Activated effector memory CD4-positive, alpha-beta T cell treated with anti-CD3 and anti-CD28 coated beads, Interleukin-2, amount 50 U/mL, for 16 hours (primary cell): Measurements from ENCODE around the gene HACL1.

ENCODE experiments used
- DNase-seq: peaks from one replicate; pipeline ENCODE4 v3.0.0-alpha.2; 2020

Gene HACL1

DNA sequence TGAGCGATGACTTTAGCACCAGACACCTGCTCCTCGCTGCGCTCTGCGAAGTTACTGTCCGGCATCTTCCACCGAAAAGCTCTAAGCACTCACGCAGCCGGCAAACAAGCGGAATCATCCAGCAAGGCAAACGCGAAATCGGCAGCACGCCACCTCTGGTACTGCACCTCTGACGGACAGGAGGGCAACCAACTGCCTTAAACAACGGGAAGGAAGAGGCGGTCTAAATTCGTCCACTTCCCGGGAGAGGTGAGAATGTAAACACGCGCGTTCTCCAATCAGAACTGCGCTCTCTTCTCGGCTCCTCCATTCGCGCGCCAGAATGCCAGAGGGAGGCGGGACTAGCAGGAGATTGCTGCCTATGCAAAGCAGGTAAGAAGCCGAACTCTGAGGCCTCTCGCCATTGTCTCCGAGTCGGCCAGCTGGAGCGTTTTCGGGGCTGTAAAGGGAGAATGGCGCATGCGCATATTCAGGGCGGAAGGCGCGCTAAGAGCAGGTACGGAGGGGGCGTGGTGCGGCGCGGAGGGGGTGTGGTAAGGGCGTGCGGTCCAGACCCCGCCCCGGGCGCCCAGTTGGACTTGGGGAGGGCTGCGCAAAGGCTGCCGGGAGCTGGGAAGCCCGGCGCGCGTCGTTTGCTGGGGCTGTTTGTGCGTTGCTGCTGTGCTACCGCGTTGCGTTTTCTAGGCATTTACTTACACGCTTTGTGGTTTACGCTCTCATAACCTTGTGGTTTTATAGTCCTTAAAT is at the start of gene HACL1, which contains the start of gene BTD:
TSS of gene HACL1 (minus strand) at position 171 of the 747 bp plus-strand sequence. CDS start at position 65, 106 bp downstream.
TSS of gene BTD (plus strand) at position 347 of the 747 bp plus-strand sequence. CDS start 33,695 bp downstream, outside the sequence.
- DNase-seq: peak; percentile 99

DNA sequence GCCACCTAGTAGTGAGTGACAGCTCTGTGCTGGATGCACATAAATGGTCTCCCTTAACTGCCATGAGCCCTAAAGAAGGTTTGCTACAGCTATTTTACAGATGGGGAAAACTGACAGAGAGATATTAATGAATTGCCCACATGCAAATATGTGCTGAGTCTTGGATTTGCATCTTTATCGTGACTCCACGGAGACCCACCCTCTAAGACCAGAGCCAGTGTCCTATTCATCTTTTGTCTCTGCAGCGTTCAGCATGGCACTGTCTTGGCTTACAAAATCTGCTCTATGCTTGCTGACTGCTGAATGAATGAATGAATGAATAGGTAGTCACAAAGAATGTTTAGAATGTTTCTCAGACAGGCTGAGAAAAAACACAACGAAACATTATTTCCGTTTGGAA is 48.5 kb upstream of the HACL1 start:
- DNase-seq: no peak

DNA sequence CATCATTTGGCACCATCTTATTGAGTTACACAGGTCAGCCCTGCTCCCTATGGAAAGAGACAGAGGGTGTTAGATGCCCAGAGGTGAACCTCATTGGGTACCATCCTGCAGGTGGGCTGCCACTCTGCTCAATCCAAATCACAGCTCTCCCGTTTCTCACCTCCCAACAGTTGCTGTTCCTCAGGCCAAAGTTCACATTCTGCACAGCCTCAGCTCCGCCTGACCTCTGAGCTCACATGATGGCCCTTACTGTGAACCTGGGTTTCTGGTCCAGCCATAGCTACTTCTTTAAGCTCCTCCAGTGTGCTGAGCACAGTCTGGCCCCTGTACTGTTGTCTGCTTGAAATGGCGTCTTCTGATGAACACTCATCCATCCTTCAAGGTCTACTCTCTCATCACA is 48.0 kb upstream of the HACL1 start:
- DNase-seq: no peak

DNA sequence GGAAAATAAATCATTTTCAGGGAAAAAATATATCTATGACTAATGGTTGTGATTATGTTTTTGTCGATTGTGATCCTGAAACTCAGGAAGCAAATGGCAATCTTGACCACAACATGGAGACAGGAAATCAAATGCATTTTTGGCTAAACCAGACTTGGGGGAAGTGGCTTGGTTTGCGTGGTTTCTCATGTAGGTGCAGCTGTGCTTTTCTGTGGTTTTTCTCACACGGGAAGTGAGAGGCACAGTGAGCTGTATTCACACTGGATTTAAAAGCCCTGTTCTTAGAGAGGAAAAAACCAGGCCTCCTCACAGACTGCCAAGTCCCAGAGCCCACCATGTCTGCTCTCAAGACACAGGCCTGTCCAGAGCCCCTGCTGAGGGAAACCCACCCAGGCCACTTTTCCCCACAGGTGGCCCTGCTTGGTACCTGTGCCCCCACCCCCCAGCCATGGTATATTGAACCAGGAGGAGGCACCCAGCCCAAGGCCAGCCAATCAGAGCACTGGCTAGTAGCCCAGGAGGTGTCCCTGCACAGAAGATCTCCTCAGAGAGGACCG is 46.3 kb upstream of the HACL1 start:
- peak; percentile 79 for DNase-seq

DNA sequence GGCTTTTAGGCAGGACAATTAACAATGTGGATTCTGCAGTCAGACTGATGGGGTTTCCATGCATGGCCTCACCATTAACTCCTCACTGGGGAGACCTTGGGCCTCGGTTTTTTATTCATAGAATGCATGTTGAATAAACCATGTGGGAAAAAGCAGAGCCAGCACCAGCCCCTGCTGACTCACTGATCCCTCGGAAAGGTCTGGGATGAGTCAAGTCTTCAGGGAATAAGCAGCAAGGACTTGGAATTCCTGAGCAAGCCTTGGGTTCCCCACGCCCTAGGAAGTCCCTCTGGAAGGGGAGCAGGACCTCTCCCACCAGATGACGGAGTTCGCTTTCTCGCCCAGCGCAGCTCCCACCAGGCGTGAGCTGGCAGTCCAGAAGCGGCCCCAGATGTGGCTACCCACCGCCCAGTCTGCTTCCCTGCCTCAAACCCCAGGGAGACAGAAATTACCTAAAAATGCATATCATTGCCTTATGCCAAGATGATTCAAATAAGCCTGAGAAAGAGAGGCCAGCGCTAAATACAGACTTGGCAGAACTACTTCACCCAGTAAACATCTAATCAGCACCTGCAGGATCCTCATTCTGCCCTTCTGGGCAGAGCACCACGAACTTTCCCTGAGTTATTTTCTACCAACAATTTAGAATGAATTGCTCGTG is 45.6 kb upstream of the HACL1 start:
- DNase-seq: no peak

DNA sequence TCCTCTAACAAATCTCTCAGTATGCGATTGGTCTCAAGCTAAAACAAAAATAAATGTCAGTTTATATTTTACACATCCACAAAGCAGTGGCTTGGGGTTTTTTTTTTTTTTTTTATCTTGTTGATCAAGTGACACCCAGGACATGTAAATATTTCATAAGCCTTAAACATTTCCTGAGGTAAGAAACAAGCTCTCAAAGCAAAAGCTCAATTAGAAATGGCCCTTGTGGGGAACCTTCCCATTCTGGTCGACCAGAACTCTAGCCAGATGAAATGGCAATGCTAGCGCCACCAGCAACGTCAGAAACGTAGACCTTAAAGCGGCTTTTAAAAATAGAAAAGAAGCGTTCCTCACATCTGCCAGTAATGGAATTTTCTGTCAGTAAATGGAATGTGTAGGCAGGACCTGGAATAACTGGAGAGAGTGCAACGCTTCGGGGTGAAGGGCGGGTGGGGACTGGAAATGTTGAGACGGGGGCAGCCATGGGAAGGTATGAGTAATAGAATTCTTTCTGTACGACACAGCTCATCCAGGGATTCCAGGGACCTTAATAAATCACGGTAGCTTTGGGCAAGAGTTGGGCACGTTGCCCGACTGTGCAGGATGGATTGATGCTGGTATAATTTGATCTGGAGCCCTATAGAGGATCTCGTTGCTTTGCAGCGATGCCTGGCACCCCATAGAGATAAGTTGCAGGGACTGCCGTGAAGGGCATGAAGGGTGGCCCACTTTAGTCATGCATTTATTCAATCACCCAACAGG is 44.6 kb upstream of the HACL1 start:
- no peak for DNase-seq

DNA sequence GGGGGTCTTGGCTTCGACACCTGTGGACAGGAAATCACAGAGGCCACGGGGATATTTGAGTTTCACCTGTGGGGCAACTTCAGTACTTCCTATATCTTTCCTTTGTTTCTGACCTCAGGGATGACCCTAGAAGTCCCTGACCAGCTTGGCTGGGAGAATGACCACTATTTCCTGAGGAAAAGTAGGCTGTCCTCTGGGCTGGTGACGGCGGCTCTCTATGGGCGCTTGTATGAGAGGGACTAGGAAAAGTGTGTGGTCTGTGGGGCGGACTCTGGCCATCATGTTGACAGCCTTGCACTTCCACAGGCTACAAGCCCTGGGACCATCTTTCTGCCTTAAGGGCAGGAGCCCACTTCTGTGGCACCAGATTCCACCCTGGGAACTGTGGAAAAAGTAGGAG is 43.9 kb upstream of the HACL1 start:
- DNase-seq: no peak

DNA sequence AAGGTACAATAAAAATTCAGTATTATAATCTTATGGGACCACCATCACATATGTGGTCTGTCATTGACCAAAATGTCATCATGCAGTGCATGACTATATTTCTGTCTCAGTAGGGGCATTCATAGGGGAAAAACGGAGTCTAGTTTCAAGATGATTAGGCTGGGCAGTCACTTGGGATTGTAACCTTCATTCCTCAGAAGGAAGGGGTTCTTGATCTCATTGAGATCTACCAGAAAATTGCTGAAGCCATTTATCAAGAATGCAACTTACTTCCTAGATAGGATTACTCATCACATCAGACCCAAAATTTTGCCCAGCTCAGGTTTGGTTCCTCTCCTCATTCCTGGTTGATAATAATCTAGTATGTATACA is 37.5 kb upstream of the HACL1 start:
- no peak for DNase-seq

DNA sequence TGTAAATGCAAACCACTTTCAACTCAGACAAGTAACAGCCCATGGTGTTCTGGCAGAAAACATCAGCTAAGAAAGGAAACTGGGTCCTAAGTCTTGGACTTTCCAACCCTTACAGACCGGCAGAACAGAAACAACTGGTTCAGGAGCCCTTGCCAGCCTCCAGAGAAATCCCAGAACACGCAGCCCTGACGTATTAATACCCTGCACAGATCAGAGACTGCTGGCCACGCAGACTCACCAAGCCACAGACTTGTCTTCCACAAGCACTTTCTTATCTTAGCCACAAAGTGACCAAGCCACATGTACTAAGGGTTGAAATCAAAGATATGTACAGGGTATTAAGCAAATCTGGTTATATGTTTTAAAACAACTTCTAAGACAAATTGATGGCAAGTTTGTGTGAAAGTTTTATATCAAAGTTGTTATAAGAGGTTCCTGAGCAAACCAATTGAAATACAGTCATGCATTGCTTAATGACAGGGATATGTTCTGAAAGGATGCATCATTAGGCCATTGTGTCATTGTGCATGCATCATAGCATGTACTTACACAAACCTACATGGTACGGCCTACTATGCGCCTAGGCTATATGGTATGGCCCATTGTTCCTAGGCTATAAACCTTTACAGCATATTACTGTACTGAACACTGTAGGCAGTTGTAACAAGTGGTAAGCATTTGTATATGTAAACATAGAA is 37.0 kb upstream of the HACL1 start:
- no peak for DNase-seq

DNA sequence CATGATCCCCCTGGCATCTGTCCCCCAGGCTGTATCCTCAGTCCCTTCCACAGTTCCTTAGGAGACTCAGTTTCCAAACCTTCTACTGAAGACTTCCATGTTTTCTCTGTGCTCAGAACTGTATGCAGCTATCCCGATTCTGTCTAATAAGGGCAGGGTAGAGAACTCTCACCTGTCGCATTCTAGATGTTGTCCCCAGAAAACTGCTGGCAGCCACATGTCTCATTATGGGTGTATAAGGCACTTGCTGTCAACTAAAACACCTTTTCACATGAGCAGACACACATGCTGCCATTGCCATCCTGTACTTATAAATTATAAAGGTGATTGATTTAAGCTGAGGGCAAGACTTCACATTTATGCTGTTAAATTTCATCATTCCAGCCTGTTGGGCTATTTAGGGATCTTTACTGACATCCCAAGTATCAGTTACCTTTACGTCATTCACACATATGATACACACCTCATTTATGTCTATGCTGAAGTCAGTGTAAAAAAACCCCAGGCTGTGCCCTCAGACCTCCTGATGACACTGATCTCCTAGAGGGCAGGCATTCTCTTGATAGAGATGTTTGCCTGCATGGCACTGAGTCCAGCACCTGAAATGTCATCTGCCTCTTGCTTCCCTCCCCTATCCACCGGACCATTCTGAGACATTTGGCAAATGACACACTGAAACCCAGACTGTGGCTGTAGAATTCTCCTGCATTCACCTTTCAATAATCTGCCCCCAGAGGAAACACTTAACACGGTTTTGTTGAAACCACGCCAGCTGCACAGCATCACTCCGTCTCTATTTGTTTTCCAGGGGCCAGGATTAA is 36.0 kb upstream of the HACL1 start:
- DNase-seq: no peak

DNA sequence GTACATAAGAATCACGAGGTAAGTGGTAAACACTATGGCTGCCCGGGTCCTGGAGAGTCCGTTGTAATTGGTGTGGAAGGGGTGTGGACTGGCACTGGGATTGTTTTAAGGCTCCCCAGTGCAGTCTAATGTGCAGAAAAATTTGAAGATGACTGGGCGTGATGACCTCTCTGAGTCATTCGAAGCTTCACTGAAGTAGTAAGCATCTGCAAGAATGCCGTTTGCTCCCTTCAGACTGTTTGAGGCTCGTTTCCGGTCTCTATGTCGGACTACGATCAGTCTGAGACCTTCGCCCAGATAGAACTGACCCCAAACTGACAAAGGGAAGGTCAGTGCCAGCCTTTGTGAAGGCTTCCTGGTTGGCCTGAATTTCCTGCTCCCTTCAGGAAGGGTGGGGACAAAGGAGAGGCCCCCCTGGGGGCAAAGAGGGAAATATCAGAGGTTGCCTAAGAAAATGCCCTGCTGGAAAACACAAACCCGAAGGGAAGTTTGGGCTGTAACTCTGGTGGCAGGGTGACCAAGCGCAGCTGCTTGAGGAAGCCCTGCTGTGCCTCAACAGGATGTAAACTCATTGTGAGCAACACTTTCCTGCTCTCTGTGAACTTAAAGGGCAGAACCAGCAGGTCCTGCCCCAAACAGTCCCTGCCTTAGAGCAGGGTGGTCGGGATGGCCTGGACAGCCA is 34.8 kb upstream of the HACL1 start:
- DNase-seq: peak; percentile 73

DNA sequence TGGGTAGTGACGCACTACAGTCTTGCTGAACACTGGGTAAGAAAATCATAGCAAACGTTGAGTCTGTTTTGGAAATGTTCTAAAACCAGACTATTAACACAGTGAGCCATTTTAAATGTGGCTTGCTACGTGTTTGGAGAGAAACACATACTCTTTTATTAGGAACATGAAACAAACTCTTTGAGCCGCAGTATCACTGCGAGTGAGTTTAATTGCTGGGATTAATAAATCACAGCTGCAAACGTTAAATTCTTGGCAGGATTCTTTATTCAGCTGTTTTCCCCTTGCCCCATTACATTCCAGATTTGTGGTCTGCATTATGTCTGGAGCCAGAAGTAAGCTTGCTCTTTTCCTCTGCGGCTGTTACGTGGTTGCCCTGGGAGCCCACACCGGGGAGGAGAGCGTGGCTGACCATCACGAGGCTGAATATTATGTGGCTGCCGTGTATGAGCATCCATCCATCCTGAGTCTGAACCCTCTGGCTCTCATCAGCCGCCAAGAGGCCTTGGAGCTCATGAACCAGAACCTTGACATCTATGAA is 33.8 kb upstream of the HACL1 start:
- no peak for DNase-seq

DNA sequence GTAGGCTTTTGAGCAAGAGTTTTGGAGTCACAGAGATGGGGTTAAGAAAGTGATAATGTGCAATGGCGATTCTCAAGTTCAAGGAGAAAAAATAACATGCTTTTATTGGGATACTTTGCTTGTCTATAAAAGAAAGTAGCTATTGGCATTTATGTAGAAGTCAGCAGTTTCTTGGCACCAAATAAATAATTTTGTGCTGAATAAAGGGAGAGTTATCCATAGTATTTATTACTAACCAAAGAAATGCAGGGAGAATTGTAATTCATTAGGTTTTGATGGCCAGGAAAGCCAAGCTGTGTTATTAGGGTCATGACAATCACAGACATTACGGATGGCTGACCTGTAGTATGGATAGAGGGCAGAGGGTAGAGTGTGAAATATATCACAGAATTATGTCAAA is 33.3 kb upstream of the HACL1 start:
- no peak for DNase-seq

DNA sequence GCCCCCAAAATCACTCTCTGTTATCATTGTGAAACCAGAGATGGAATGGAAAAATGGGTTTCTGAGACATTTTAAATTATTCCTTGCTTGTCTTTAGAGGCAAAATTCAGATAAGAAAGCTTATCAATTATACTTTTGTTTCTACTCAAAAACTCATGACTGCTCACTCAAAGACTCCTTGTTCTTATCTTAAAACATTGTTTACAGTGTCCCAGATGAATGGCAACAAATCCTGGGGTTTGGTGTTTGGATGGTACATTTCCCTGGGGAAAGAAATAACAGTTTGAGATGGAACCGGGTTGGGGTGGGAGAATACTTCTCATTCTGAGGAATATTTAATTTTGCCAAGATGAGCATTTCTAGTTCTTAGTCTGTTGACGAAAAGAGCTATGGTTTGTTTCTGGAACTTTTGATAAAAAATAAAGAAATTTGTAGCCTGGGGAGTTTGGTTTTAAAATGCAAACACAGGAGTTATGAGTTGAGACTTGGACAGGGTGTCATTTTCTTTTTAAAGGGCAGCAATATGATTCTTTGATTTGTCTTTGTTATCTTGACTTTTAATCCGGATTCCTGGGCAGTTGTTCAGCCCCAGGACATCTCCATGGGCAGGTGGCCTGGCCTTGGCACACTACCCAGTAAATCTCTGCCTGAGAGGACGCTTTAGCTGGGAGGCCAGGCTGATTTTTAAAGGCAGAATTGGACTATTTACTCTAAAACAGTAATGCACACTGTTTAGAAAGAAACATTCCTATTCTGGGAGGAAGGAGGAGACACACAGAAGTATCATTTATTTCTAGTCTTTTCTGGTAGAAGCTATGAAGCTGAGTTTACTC is 32.6 kb upstream of the HACL1 start:
- DNase-seq: no peak

DNA sequence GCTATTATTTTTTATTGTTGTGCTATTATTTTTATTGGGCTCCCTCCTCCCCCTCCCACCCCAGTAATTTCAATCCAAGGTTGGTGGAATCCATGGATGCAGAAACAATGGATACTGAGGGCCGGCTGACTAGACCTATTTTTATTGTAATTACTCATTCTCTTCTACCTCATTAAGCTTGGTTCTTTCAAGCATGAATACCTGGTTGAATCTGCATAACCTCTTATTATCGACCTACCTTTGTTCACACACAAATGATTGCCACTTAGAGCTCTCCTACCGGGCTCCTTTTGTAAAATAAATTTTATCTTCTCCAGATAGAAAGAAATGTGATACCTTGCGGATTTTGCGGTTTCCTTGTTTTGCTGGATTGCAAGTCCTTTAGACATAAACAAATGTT is 31.8 kb upstream of the HACL1 start:
- no peak for DNase-seq

DNA sequence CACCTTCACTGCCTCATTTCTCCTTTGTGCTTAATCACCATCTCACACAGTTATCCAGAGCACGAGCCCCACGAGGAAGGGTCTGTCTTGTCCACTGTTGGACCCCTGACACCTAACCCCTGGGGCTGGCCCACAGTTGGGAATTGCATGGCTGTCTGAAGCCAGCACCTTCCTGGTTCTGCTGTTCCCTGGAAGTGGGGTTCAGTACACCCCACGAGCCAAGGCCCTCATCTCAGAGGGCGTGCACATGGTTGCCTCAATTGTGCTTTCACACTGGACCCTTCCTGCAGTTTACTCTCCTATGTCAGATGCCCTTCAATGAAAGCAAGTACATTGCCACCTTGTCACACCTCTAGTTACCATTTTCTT is 30.8 kb upstream of the HACL1 start:
- no peak for DNase-seq

DNA sequence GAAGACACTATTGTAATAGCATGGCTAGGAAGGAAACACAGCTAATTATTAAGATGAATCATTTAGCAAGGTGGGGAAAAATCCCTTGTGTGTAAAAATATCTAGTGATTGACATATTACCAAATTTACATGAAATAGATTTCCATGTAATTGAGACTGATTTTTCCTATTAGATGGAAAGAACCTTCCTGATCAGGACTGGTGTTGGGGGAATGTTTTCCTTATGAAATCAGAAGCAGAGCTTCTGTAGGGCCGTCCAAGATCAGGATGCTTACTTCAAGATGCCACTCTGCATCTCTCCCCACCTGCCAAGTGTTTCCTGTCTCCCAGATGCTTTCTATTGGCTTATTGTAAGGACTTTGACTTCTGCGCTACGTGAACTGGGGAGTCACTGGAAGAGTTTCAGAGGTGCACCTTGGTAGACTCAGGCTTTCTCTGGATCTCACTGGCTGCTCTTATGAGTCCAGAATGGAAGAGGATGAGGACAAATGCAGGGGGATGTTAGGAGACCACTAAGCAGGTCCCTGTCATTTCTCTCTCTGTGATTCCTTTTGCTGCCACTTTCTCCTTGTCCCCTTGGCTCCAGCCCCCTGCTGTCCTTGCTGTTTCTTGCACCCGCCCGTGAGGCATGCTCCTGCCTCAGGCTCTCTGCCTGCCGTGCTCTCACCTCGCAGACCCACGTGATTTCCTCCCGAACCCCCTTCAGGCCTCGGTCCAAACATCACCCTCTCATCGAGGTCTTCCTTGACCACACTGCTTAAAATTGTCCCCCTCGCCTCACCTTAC is 30.2 kb upstream of the HACL1 start:
- DNase-seq: no peak

DNA sequence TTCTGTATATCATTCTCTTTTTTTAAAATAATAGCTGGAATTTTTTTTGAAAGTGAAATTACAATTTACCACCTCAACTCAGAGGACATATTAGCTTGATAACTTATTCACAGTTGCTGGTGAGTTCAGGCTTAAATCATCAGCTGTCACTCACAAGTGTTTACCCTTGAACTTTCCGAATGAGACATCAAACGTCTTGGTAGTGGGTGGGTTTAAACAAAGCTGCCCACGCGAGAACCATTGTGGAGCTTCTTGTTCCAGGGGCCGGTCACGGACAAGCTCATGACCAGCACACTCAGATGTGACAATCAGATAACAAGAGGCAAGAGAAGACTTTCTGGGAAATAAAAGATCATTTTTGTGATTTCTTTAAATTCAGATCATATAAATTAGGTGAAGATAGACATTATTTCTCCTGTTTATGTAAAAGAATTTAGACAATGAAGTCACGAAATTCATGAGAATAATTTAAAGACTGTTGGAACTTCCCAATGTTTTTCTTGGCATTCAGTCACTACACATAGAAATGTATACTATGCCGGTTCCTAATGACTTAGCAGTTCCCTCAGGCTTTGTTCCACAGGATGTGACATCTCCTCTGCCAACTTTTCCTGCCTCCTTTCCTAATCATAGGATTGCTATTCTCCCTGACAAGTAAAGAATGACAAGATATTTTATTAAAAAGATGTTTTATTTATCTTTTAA is 29.4 kb upstream of the HACL1 start:
- peak; percentile 72 for DNase-seq
